GM21423 (cell line): ENCODE data around the gene ATP5MC3.
"Not testable (repeated sequence)": the region's sequence is repeated elsewhere in the genome, so short reads cannot be mapped to it uniquely, and the experiment has no call there.

ENCODE experiments used
- ATAC-seq: cut with Tn5 transposase; IDR thresholded peaks from one replicate; pipeline ENCODE4 v1.9.1; 2021; ENCODE audit warnings: mild to moderate bottlenecking, moderate library complexity; ENCODE audit not compliant: unreplicated experiment

The ATP5MC3 gene

DNA sequence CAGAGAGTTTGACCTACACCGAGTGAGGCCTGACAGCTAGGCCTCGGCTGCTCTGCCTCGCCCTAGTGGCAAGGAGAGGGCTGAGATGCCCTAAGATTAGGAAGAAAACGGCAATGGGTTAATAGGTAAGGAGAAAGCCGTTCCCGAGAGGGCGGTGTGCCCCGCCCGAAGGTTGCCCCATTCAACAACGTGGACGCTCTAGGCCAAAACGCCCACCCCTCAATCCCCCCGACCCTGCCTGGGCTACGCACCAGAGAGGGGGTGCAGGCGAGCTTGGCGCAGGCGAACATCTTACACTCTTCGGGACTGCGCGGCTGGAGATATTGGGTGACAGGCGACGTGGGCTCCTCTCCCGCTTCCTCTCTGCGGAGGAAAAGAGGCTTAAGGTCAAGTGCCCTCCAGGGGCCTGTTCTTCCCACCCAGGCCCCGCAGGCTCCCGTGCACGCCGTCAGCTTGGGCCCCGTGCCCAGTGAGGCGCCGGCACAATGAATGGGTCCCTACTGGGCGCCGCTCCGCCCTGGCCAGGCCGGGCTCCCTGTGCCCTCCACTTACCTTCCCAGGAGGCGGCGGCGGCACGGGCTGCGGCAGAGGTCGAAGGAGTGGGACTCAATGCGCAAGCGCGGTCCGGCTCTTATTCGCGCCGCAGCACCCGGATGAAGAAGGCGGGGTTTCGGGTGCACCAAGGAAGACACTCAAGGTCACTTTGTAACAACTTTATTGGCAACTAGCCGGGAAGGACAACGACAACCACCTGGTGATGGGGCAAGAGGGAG is at the start of gene ATP5MC3:
TSS of gene ATP5MC3 (minus strand) at position 607 of the 773 bp plus-strand sequence. CDS start at position 290, 317 bp downstream.
- ATAC-seq = peak; percentile 89

DNA sequence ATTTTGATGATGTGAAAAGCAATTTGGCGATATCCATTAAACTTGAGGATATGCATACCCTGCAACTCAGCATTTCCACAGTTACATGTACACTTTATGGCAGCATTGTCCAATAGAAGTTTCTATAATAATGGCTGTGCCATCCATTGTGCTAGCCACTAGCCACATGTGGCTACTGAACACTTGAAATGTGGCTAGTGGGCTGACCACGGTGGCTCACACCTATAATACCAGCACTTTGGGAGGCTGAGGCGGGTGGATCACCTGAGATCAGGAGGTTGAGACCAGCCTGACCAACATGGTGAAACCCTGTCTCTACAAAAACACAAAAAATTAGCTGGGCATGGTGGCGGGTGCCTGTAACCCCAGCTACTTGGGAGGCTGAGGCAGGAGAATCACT is 47.1 kb upstream of the ATP5MC3 start:
- not testable (repeated sequence) for ATAC-seq

DNA sequence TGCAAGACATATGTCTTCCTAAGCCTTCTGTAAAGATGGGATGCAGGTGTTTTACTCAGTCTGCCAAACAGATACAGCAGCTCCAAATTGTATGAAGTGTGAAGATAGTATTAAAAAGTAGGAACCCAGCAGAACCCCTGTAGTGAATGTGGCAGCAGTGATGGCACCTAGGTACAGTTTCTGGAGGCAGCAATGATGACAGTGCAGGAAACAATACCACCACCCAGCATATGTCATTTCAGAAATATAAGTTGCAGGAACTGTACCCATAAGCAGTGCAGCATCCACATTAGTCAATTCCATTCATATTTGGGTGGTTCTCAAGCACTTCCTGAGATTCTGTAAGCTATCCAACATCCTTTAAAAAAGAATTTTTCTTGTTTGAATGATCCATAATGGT is 46.7 kb upstream of the ATP5MC3 start:
- no peak for ATAC-seq

DNA sequence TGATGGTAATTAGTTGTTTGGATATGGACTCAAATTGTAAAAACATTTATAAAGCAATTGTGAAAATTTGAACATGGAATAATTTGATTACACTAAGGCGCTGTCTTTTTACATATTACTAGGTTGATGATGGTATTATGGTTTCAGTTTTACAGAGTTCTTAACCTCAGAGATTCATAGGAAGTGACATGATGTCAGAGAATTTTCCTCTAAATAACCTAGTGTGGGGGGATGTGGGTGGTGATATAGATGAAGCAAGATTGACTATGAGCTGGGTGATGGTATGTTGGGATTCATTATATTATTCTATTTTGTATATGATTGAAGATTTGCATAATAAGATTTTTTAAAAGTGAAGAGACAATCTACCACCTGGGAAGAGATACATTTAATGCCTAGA is 45.9 kb upstream of the ATP5MC3 start:
- no peak for ATAC-seq

DNA sequence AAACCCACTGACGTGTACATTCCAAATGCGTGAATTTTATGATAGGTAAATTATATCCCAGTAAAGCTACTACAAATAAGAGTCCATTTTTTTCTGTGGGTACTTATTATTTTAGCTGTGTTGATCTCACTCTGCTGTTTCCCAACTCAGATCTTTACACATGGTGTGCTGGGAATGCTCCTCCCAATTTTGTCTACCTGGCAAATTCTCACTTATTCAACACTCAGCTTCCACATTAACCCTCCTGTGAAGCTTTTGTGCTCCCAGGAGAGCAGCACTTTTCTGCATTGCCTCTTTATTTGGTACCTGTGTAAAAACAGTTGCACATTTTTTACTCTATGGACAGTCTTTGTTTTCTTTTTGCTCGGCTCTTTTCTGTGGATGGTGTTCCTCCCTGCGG is 38.6 kb upstream of the ATP5MC3 start:
- ATAC-seq = no peak

DNA sequence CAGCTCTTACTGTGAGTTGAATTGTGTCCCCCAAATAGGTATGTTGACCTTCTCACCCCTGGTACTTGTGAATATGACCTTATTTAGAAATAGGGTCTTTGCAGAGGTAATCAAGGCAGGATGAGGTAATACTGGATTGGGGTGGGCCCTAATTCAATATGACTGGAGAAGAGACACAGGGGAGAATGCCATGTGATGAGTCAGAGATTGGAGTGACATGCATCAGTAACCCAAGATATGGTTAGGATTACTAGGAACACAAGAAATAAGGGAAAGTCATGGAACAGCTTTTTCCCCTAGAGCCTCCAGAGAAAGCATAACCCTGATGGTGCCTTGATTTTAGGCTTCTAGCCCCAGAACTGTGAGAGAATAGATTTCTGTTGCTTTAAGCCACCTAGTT is 37.0 kb upstream of the ATP5MC3 start:
- ATAC-seq = no peak

DNA sequence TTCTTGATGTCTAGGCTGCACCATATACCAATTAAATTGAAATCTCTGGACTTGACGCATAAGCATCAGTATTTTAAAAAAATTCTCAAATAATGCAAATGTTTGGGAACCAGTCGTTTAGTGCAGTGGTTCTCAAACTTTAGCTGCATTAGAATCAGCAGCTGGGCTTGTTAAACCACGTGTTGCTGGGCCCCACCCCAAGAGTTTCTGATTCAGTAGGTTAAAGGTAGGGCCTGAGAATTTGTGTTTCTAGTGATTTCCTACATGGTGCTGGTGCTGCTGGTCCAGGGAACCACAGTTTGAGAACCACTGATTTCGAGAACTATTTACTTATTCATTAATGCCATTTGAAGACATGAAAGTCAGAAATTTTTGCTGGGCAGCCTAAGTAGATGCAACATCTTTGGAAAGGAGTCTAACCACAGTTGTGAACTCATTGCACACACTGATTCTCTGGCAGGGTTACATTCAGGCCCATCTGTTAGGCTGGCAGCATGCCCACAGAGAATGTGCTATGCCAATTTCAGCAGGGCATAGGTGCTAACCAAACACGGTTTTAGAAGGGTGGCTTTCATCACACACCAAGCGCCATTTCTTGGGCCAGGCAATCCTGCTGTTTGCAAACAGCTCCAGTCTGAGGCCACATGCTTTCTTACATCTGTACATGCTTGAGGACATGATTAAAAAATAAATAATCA is 26.4 kb upstream of the ATP5MC3 start:
- ATAC-seq = no peak

DNA sequence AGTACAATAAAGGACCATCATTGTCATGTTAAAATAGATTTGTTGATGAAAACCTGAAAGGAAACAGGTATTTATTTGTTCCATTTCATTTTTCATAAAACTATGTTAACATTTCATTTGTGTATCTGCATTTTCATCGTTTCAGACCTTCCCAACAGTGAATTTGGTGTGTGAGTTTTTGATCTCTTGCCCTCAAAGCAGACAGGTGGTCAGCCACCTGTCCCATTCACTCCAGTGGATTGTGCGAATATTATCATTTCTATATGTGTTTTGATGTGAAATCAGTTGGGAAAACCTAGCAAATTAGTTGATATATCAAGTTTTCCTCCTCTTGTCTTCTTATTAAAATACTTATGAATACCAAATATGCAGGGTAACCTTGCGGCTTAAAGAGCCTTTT is 25.4 kb upstream of the ATP5MC3 start:
- no peak for ATAC-seq

DNA sequence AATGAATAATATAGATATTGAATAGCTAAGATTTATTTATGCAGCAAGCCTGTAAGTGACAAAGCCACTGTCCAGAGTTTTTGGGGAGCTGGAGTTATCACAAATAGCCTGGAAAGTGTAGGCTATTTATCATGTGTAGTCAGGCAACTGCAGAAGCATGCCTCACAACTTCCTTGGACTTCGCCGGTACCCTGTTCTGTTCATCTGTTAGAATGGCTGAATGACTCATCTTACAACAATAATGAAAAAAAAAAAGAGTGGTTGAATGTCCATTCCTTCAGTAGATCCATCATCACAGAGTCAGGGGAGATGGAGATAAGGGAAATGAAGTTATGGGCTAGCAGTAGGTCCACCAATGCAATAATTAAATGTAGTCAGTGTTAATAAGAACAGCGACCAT is 24.0 kb upstream of the ATP5MC3 start:
- no peak for ATAC-seq

DNA sequence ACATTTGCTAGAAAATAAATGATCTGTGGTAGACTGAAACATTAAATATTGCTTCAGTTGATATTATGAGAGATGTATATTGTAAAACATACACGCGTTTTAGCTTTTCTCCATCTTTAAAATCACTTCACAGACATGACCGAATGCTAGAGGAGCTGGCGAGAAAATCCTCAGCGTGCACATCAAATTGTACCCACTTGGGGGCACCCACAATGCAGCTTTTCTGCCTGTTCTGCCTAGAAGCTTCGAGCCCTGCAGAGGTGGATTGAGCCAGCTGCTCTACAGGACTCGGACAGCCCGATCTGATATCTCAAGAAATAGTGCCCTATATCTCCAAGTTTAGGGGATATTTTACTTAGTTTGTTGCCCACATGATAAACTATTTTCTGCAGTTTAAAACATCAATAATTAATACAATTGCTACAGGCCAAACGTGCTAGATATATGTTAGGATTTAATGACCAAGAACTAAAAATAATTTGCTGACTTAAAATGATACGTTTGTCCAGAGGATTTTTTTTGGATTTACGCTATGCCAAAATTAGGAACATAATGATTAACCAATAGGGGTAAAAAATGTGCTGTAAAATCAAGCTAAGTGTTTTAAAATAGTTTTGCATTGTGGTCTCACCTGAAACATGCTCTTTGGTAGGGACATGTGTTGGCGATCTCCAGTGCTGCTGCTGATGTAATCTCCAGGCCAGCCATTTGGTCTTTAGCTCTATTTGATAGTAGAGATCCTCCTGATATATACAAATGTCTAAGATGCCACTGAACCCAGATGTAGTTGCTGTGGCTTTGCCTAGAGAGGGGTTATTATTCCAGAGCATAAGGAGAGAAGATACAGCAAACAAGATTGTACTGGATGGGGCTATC is 22.3 kb upstream of the ATP5MC3 start:
- peak; percentile 78 for ATAC-seq

DNA sequence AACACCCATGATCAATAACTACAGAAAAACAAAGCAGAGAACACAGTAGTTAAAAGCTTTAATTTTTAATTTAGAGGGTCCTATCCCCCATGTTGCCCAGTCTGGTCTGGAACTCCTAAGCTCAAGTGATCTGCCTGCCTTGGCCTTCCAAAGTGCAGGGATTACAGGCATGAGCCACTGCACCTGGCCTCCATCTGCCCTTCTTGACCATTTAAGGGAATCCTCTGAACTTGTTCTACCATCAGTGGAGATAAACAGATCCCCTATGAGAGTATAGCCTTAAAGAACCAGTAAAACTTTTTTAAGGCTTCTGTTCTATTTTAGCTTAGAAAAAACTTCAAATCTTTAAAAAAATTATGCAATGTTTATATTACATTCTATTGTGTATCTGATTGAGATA is 13.5 kb upstream of the ATP5MC3 start:
- no peak for ATAC-seq

DNA sequence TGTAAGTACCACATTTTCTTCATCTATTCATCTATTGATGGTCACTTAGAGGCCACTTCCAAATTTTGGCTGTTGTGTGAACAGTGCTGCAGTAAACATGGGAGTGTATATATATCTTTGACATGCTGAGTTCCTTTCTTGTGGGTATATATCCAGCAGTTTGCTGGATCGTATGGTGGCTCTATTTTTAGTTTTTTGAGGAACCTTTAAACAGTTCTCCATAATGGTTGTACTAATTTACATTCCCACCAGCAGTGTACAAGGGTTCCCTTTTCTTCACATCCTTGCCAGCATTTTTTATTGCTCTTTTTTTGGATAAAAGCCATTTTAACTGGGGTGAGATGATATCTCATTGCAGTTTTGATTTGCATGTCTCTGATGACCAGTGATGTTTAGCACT is 7.3 kb upstream of the ATP5MC3 start:
- no peak for ATAC-seq

DNA sequence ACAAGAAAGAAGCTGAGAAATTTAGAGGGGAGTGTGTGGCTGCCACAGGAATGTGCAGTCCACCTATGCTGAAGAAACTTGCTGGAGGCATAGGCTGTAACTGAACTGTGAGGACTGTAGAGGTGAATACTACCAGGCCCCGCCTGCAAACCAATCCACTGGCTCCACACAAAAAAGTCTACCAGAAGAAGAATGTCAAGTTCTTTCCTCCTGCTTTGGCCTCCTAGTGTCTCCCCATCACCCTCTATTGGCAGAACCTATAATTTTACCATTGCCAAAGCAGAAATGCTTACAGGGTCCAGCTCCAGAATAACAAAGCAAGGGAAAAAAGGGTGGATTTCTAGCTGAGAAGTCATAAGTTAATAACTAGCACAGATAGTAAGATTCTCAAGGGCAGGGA is 5.9 kb upstream of the ATP5MC3 start:
- ATAC-seq = no peak

DNA sequence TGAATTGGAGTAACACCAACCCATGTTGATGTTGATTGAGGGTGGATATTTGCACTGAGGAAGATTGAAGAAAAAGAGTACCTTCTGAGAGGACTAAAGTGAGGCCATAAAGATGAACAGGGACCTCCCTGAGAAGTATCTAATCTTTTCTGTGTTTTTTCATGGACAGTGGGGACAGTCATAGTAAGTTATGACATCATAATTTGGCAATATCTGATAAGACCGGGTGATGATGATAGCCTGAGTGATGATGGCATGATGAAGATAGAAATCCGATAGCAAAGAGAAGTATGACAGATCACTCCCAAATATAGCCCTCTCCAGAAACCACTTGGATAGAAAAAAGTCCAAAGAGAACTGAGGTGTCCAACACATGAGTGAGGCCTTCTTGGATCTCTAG is 2.2 kb upstream of the ATP5MC3 start:
- ATAC-seq = no peak

DNA sequence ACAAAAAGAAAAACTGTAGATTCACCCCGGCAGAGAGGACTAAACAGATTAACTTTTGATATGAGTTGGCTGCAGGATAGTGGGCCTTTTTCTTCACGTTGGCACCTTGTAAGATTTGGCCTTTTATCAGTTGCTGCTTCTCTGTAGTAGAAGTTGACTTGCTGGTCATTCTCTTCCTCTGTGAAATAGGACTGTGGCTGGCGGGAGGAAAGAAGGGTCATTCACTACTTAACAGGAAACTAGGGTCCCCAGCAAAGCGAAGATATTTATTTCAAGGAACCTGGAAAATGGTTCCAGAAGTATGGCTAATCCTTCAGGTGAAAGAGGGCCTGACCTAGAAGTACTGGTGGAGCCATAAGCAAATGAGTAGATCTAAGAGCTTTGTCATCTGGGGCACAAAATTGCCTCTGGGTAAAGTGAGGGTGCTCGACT is 383 bp upstream of the ATP5MC3 start:
- no peak for ATAC-seq

DNA sequence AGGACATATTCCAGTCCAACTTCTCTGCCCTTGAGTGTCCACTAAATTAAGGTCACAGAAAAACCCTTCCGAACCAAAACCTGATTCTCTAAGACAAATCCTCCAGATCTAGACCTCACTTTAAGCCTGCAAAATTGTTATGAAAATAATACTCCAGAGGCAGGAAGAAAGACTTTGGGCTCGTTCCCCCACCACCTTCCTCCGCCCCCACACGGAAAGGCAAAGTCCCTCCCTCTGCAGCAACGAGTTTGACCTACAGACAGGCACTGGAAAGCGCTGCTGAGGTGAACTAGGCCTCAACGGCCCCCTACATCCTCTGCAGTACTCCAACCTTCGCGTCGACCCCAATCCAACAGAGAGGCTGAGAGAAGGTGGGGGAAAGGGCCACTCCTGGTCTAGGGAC is 808 bp downstream of the ATP5MC3 start:
- ATAC-seq = peak; percentile 48

DNA sequence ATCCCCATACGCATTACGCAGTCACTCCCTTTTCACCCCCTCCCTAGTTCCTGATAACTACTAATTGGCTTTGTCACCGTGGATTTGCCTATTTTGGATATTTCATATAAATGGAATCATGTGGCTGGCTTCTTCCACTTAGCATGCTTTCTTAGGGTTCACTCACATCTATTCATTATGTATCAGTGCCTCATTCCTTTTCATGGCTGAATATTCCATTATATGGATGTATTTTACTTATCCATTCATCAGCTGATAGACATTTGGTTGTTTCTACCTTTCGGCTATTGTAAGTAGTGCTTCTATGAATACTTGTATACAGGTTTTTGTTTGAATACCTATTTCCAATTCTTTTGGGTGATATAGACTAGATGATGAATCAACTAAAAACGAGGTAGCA is 4.9 kb downstream of the ATP5MC3 start:
- ATAC-seq = no peak

DNA sequence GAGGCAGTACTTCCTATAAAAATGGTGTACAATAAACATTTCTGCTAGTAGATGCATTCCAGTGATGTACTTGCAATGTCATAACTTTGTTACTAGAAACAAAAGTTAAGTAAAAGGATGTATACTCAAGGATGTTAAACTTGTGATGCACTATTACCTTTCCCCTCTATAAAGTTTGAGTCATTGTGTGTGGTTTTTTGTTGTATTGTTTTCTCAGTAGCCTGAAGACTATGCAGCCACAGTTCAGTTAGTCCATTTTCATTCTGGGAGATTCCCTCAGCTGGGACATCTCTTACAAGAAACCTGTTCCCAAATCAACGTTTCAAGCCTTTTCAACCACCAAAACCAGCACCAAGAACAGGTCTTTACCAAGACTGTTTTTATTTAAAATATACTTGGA is 5.6 kb downstream of the ATP5MC3 start:
- no peak for ATAC-seq

DNA sequence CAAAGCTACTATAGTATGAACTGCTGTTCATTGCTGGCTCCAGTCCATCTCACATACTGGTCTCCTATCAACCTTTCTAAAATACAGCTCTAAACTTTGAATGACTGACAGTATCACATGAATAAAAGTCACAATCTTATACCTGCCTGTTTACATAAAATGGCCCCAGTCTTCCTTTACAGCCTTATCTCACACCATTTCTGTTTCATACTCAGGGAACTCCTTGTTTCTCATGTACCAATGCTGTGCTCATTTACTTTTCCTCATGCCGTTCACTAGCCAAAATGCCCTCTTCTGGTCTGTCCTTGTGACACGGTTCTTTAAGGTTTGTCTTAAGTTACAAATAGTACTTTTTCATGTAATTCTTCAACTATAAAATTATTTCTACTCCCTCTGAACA is 6.2 kb downstream of the ATP5MC3 start:
- ATAC-seq = no peak

DNA sequence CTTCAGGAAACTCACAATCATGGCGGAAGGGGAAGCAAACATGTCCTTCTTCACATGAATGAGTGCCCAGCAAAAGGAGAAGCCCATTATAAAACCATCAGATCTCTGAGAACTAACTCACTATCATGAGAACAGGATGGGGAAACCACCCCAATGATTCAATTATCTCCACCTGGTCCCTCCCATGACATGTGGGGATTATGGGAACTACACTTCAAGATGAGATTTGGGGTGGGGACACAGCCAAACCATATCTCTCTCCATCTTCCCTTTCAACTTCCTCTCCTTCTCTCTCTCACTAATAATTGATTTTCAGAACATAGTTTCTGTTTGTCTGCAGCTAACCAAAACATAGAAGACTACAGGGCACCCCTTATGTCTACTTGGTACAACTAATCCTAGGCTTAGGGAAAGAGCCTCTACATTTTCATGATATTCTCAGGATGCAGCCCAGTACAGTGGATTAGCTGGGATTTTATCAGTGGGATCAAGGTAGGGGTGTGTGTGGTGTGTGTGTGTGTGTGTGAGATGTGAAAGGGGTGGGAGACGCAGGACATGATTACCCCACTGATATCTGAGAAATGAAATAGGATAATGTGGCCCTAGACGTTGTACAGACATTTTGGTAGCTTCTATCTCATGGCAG is 10.7 kb downstream of the ATP5MC3 start:
- ATAC-seq = no peak

DNA sequence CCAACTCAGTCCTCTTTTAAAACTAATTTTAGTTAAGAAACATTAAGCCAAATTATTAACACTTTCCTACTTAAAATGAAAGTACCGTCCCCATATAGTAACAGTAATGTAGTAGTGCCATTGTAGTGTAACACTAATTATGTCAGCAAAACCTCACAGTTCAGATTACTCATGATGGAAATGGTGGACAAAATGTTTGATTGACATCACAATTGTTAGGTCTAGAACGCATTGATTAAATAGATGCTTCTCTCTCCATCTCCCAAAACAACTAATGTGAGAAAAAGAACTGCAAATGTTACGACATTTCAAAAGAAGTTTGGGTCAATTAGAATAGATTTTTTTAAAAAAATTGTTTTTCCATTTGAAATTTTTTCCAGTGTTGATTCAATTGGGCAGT is 12.3 kb downstream of the ATP5MC3 start:
- ATAC-seq = no peak
